Limb (tissue), 2 donors: Measurements from ENCODE around the gene C19orf38.
"Not testable (repeated sequence)": the region's sequence is repeated elsewhere in the genome, so short reads cannot be mapped to it uniquely, and the experiment has no call there.

Experiments used
- DNase-seq, 2 donors: peaks; one replicate each; pipeline ENCODE4 v3.0.0-alpha.2; 2016; ENCODE audit errors: extremely low spot score in 2 of 2

C19orf38 gene

GRCh38 chr19:10820173-10820572, 28.0 kb upstream of the C19orf38 start:
- no peak for DNase-seq

- no peak for DNase-seq
These were observed 24.5 kb upstream of the C19orf38 start for GRCh38 chr19:10823690-10824089.

GRCh38 chr19:10826231-10826630, 22.0 kb upstream of the C19orf38 start:
- DNase-seq, result no peak

DNA sequence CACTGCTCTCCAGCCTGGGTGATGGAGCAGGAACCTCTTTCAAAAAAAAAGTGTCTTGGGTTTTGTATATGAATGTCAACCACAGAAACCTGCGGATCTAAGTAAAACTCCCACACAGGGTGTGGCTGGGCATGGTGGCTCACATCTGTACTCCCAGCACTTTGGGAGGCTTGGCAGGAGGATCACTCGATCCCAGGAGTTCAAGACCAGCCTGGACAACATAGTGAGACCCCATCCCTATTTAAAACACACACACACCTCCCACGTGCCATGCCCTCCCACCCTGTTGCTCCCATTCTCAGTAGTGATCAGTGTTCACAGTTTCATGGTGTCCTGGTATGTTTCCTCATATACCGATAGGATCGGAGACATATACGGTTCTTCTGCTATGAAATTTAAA, 21.4 kb upstream of the C19orf38 start:
- DNase-seq, result no peak

- DNase-seq, result no peak
These were observed 19.0 kb upstream of the C19orf38 start for GRCh38 chr19:10828981-10829821.

- peak in 1 of 2 donors; percentile 33 for DNase-seq
These were observed 18.2 kb upstream of the C19orf38 start for GRCh38 chr19:10829967-10830366.

DNA sequence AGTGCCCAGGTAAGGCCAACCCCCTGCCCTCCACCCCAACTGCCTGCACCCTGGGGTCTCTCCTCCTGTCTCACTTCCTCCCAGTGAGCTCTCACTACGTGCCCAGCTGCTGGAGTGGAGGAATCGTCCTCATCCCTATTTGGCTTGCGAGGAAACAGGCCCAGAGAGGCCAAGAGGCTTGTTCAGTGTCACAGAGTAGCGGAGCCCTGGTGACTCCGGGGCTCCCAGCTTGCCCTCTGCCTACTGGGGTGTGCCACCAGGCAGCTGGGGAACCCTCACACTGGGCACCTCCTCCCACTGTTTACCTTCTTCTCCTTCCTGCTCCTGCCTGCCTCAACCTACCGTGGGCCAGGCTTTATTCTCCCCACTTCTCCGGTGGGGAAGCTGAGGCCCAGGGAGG, 17.8 kb upstream of the C19orf38 start:
- no peak for DNase-seq

DNA sequence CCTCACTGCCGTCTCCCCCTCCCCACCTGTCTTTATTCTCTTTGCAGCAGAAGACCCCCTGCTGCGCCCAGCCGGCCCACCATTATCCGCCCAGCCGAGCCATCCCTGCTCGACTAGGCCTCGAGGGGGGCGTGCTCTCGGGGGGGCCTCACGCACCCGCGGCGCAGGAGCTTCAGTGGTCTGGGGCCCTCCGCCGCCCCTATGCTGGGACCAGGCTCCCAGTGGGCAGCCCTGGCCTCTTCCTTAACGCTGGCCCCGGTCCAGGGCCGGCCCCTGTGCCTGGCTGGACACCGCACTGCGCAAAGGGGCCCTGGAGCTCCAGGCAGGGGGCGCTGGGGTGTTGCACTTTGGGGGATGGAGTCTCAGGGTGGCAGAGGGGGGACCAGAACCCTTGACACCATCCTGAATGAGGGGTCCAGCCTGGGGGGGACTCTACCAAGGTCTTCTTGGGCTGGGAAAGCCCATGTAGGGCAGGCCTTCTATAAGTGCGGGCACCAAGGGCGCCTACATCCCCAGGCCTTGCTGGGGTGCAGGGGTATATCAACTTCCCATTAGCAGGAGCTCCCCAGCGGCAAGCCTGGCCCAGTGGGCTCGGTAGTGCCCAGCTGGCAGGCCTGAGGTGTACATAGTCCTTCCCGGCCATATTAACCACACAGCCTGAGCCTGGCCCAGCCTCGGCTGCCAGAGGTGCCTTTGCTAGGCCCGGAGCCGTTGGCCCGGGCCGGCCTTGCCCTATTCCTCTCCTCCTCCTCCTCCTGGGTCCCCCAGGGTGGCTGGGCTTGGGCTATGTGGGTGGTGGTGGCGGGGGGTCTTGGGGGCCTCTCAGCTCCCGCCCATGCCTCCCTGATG, 17.1 kb upstream of the C19orf38 start:
- peak in 1 of 2 donors; percentile 36 for DNase-seq

GRCh38 chr19:10831987-10832938, 16.0 kb upstream of the C19orf38 start:
- no peak for DNase-seq

DNA sequence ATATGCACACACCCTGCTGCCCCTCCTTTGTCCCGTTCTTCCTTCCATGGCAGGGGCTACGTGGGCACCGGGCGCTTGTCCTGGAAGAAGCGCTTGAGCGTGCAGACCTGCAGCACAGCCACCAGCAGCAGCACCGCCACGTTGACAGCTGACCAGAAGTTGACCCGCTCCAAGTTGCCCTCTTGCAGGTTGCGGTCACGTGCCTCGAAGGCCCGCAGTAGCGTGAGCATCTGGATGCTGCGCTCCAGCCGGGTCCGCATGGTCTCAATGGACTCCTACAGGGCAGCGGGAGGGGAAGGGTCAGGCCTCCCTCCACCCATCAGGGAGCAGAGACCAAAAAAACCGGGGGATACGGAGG, 15.3 kb upstream of the C19orf38 start:
- no peak for DNase-seq

GRCh38 chr19:10835089-10835753, 13.0 kb upstream of the C19orf38 start:
- no peak for DNase-seq

DNA sequence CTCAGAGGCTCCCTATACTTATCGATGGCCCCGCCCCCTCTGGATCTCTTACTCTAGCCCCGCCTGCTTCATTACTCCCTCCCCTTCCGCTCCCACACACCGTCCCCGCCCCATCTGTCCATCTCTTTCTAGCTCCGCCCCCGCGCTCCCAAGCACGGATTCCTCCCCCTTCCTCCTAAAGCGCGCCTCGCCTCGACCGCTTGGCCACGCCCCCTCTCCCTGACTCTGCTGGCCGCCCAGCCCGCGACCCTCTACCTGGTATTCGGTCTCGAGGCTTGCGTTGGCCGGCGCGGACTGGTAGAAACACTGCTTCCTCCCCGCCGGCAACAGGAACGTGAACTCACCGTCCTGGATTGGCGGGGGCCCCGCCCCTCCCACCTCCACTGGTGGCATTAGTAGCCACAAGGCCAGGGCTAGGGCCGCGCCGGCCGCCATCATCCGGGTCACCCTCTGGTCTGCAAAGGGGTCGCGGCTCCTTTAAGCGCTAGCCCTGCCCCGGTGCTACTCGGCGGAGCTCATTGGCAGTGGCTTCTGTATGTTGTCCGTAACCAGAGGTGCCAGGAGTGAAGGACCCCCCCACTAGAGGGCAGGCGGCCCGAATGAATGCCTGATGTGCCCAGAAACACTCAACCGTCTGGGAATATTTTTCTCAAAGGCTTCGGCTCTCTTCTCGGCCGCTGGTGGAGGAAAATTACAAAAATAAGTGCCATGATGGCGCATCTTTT, 12.3 kb upstream of the C19orf38 start, which contains the start of gene TMED1:
TMED1 (minus strand) TSS at position 459 of the 725 bp plus-strand sequence; CDS start at position 438, 21 bp downstream.
- DNase-seq, result peak; percentile 98 to 99

GRCh38 chr19:10836479-10837330, 11.5 kb upstream of the C19orf38 start:
- no peak for DNase-seq

- DNase-seq, result not testable (repeated sequence)
These were observed 10.6 kb upstream of the C19orf38 start for GRCh38 chr19:10837649-10838048.

- no peak for DNase-seq
These were observed 9.8 kb upstream of the C19orf38 start for GRCh38 chr19:10838377-10838776.

GRCh38 chr19:10839114-10840050, 8.8 kb upstream of the C19orf38 start:
- DNase-seq, result no peak

GRCh38 chr19:10842788-10843187, 5.4 kb upstream of the C19orf38 start:
- DNase-seq, result no peak
